KMS-11 (cell line): ENCODE results near the gene MFSD6L.

Source experiments
- H2AFZ ChIP-seq: fragments of 200-600 bp; sonication (generic); 2 replicates; pipeline ENCODE4 v1.6.1; 2016; ENCODE audit warnings: antibody characterized with exemption, mixed run types, low read depth
- H3K27ac ChIP-seq: fragments of 200-600 bp; sonication (generic); 2 replicates; pipeline ENCODE4 v1.6.1; 2016; ENCODE audit warnings: mild to moderate bottlenecking, mixed run types
- H3K27me3 ChIP-seq: fragments of 200-600 bp; sonication (generic); 2 replicates; pipeline ENCODE4 v1.6.1; 2017; ENCODE audit warnings: mild to moderate bottlenecking, low read depth, mixed run types, moderate library complexity; ENCODE audit not compliant: insufficient read depth
- H3K36me3 ChIP-seq: fragments of 200-600 bp; sonication (generic); 2 replicates; pipeline ENCODE4 v1.6.1; 2017; ENCODE audit warnings: mild to moderate bottlenecking, mixed run types; ENCODE audit not compliant: insufficient read depth
- H3K4me1 ChIP-seq: fragments of 200-600 bp; sonication (generic); 2 replicates; pipeline ENCODE4 v1.6.1; 2016; ENCODE audit warnings: mild to moderate bottlenecking, low read depth, mixed run types; ENCODE audit not compliant: poor library complexity, severe bottlenecking
- H3K4me2 ChIP-seq: fragments of 200-600 bp; sonication (generic); 2 replicates; pipeline ENCODE4 v1.7.0; 2016; ENCODE audit warnings: mild to moderate bottlenecking, mixed run types
- H3K4me3 ChIP-seq: fragments of 200-600 bp; sonication (generic); IDR thresholded peaks from 2 replicates; pipeline ENCODE4 v1.6.1; 2017; ENCODE audit warnings: low read depth, low read length, mixed read lengths; ENCODE audit not compliant: insufficient read depth
- H3K79me2 ChIP-seq: fragments of 200-600 bp; sonication (generic); 2 replicates; pipeline ENCODE4 v1.6.1; 2016; ENCODE audit warnings: low read depth, mixed run types; ENCODE audit not compliant: insufficient read depth
- H3K9ac ChIP-seq: fragments of 200-600 bp; sonication (generic); 2 replicates; pipeline ENCODE4 v1.6.1; 2016; ENCODE audit warnings: mild to moderate bottlenecking, mixed run types
- H4K20me1 ChIP-seq: fragments of 200-600 bp; sonication (generic); 2 replicates; pipeline ENCODE4 v1.6.1; 2016; ENCODE audit warnings: mild to moderate bottlenecking, mixed run types; ENCODE audit not compliant: insufficient read depth
- CTCF ChIP-seq: fragments of 200-600 bp; sonication (generic); conservative IDR thresholded peaks from 2 replicates; pipeline ENCODE4 v1.6.1; 2017; ENCODE audit warnings: low read depth, mild to moderate bottlenecking, antibody characterized with exemption, low read length, moderate library complexity, mixed read lengths

MFSD6L gene

GRCh38 chr17:8843344-8843743 is 44.2 kb upstream of the MFSD6L start:
- Histone ChIP-seq H3K4me1 (no peaks in the 10 kb centered on the region), H3K9ac (no peak overlapping the region), H3K27me3 (no peaks in the 10 kb centered on the region), H3K4me3 (no peak overlapping the region), H3K27ac (no peak overlapping the region), H4K20me1 (no peaks in the 10 kb centered on the region), H3K79me2 (no peaks in the 10 kb centered on the region), H2AFZ (no peak overlapping the region), H3K4me2 (no peak overlapping the region), H3K36me3 (no peaks in the 10 kb centered on the region)
- no peak for TF ChIP-seq CTCF

GRCh38 chr17:8841844-8842243 is 42.7 kb upstream of the MFSD6L start:
- Histone ChIP-seq H2AFZ (no peak overlapping the region), H3K79me2 (no peaks in the 10 kb centered on the region), H4K20me1 (no peaks in the 10 kb centered on the region), H3K36me3 (no peaks in the 10 kb centered on the region), H3K4me2 (no peak overlapping the region), H3K4me3 (no peak overlapping the region), H3K27ac (no peak overlapping the region), H3K27me3 (no peaks in the 10 kb centered on the region), H3K9ac (no peak overlapping the region), H3K4me1 (no peaks in the 10 kb centered on the region)
- no peak for TF ChIP-seq CTCF

- no peak for TF ChIP-seq CTCF
Observed at GRCh38 chr17:8839410-8839935, 40.3 kb upstream of the MFSD6L start.

GRCh38 chr17:8838551-8839095 is 39.5 kb upstream of the MFSD6L start:
- Histone ChIP-seq H3K4me3 (no peak overlapping the region), H3K27ac (no peak overlapping the region), H2AFZ (no peak overlapping the region), H3K79me2 (no peaks in the 10 kb centered on the region), H4K20me1 (no peaks in the 10 kb centered on the region), H3K4me2 (no peak overlapping the region), H3K27me3 (no peaks in the 10 kb centered on the region), H3K4me1 (no peaks in the 10 kb centered on the region), H3K9ac (no peak overlapping the region), H3K36me3 (no peaks in the 10 kb centered on the region)
- TF ChIP-seq CTCF: no peak

More at GRCh38 chr17:8839410-8839935, 40.3 kb upstream of the MFSD6L start:
- H2AFZ ChIP-seq: no peak overlapping the region
- no peaks in the 10 kb centered on the region for H3K27me3 ChIP-seq
- H3K79me2 ChIP-seq: no peaks in the 10 kb centered on the region
- no peaks in the 10 kb centered on the region for H4K20me1 ChIP-seq
- no peak overlapping the region for H3K4me3 ChIP-seq
- H3K27ac ChIP-seq: no peak overlapping the region
- no peaks in the 10 kb centered on the region for H3K4me1 ChIP-seq
- H3K36me3 ChIP-seq: no peaks in the 10 kb centered on the region
- no peak overlapping the region for H3K4me2 ChIP-seq
- no peak overlapping the region for H3K9ac ChIP-seq
